ENCODE results near the gene ANKRD39. TPM values are rescaled to one million over a fixed set of nuclear protein-coding genes. Genes with fewer than 3 reads are reported as not detected.

The ANKRD39 gene
- total and polyA plus RNA-seq, 2 of the 8 experiments (the other 6 are each of a cell fraction or from before 2014, with no cell fraction given), result 18.5 to 21.3 TPM

DNA sequence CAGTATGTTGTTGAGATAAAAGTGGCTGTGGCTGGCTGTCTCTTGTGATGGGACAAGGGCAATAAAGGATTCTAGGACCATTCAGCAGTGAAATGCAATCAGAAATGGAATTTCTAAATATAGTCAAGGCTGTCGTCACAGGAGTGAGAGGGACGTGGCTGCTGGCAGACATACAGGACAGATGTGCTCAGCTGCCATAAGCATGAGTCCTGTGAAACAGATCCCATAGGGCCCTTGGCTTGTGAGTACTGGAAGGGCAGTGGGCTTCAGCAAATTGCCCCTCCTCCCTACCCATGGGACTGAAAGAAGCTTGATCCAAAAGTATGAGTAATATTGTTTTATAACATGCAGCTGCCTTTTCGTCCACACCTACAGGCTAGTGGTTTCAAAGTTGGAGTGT, 45.9 kb downstream of the ANKRD39 start (continued):
- TF ChIP-seq HDAC2 (IDR thresholded peaks at IDR 0.05; ENCODE audit: borderline replicate concordance in 1 of 2, low read depth in 2 of 2, low read length in 2 of 2), result no peak

Measured in H1 (cell line).